Heart left ventricle (tissue), 13 donors: ENCODE data around the gene VAX1.

ENCODE experiments used
- CTCF ChIP-seq, 12 donors: fragments of 200-600 bp; sonication (generic) in 4 of 12; IDR thresholded peaks; one replicate each; pipeline versions ENCODE4 v1.5.0 to v1.8.0; 2018 to 2022; ENCODE audit warnings: antibody characterized with exemption in 12 of 12, mild to moderate bottlenecking in 5 of 12
- POLR2A ChIP-seq, 2 donors: fragments of 450-650 bp; IDR thresholded peaks; one replicate each; pipeline ENCODE4 v1.6.1; 2017; ENCODE audit warnings: antibody characterized with exemption in 2 of 2, mild to moderate bottlenecking in 2 of 2, moderate library complexity in 2 of 2
- donor health status: ischemic (EF 13 %, LVEDD 7.1; RV severe dilation, severe dysfunction).
- donor health status: DM: no; HTN: yes; CAD: no.
- donor health status: DM: no; HTN: no; CAD: no.
- donor health status: ischemic (EF 25% LVEDD 6.9; RV normal size, moderate dysfunction).
- donor health status: ischemic (EF 25% LVEDD 5.7; RV mildly dilated, moderate dysfunction).
- donor health status: ischemic (EF 35%, LVEDD 5.7; RV mildly dilated, moderate dysfunction).
- donor health status: nonischemic (EF 11% LVEDD 7.7; RV severe dilation, severe dysfunction).
- donor health status: DM: yes; HTN: yes; CAD: no.
- donor health status: PGD.
- donor health status: ischemic (EF 29% LVEDD 5.4; RV normal size, mild dysfunction).
- donor health status: nonischemic (EF 23%, LVEDD 6.1; RV moderate dilation, normal function).

- peak in 2 of 12 donors; percentile 9 for TF ChIP-seq CTCF (IDR thresholded peaks at IDR 0.05)
- no peak for TF ChIP-seq POLR2A (IDR thresholded peaks at IDR 0.05)
Observed at GRCh38 chr10:117112220-117112619, 25.9 kb downstream of the VAX1 start.
